HG03354 (cell line): ENCODE measurements around the gene FAM81B.

Experiments used
- ATAC-seq: cut with Tn5 transposase; IDR thresholded peaks from one replicate; pipeline ENCODE4 v1.9.1; 2021; ENCODE audit warnings: mild to moderate bottlenecking; ENCODE audit not compliant: unreplicated experiment, poor library complexity, severe bottlenecking

FAM81B gene

DNA sequence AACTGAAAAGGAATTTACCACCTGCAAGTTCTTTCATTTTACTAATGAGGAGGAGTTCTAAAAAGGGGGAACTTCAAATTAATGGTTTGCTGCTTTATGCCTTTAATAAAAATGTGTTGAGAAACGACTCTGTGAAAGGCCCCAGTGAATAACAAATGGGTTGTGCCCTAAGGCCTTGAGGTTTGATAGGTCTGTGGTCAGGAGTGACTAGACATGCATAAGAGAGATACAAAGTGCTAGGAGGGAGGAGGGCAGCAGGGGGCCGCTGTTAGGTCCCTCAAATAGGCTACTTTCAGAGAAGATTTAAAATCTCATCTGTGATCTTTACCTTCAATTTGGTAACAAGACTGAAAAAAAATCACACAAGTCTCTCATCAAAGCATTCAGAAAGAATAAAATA lies 58.3 kb downstream of the FAM81B start:
- no peak for ATAC-seq

DNA sequence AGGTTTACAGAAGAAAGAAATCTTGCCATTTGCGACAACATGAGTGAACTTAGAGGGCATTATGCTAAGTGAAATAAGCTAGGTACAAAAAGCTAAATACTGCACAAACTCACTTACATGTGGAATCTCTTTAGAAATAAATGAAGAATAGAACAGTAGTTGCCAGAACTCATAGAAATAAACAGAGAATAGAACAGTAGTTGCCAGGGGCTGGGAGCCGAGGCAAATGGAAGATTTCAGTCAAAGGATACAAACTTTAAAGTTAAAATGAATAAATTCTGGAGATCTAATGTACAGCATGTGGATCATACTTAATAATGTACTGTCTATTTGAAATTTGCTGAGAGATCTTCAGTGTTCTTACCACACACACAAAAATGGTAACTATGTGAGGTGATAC lies 63.4 kb downstream of the FAM81B start:
- no peak for ATAC-seq

DNA sequence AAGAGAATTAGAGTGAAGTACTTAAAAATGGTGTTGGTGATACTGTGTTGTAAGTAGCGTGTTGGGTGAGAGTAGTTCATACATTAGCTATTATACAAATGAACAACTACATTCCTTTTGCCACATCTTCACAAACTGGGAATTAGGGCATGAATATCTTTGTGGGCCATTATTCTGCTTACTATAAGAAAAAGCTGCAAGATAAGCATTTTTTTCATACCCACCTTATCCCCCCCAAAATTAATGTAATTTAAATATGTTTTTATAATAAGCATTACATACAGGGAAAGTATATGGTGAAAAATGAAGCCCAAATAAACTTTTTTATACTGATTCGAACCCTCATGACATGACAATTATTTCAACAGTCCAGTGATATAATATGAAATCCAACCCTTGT lies 69.5 kb downstream of the FAM81B start:
- ATAC-seq, result no peak

DNA sequence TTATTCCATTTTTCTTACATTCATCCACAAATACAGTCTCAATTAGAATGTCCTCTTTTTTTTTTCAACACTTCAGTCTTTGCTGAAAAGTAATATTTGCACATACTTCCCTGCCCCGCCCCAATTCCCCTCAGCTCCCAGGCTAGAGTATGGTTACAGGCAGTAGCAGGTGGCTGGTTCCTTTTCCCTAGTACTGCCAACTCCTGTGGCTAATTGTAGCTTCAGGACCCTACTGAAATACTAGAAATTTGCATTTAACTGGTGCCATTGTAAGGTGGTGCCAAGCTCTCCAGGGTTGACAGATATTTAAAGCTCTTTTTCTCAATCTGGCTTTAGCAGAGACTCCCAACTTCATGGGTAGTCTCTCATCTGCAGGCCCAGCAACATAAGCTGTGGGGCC lies 80.3 kb downstream of the FAM81B start:
- ATAC-seq, result no peak

DNA sequence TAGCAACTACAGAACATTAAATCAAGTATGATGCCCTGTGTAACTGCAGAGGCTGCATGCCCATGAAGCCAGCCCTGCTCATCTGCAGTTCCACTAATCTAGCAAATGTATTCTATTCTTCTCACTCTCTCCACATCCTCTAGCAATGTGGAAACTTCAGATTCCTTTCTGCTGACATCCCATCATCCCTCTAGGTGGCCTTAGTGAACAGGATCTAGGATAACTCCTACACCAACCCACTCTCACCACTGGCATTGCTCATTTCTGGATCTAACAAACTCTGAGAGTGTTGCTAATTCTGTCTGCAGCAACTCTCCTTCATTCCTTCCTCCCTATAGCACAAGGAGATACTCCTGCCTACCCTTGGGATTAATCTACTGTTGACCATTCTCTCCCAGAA lies 80.8 kb downstream of the FAM81B start:
- no peak for ATAC-seq

DNA sequence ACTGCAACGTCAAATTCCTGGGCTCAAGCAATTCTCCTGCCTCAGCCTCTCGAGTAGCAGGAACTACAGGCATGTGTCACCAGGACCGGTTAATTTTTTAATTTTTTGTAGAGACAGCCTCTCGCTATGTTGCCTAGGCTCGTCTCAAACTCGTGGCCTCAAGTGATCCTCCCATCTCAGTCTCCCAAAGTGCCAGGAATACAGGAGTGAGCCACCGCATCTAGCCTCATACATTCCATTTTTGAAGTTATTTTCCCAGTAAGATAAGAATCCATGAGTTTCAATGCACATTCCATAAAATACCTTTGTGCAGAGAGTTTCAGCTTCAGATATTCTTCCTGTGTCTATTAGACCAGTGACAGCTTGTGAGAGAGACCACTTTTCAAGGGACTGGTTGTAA lies 93.3 kb downstream of the FAM81B start:
- no peak for ATAC-seq

DNA sequence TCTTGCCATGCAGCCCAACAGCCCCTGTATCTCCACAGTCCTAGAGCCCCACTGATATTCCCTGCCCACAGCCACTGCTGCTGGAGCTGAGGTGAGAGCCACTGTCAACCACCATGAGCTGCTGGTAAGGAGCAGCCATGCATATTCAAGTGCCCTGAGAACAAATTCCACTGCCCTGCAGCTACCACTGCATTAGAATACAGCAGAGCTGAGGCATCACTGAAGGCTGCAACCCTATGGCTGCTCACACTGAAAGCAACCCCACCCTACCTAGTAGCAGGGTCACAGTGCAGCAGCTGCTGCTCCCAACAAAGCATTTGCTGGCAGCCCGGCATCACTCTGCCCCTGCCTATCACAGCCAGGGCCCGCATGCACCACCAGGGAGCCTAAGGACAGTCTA lies 95.0 kb downstream of the FAM81B start:
- no peak for ATAC-seq

DNA sequence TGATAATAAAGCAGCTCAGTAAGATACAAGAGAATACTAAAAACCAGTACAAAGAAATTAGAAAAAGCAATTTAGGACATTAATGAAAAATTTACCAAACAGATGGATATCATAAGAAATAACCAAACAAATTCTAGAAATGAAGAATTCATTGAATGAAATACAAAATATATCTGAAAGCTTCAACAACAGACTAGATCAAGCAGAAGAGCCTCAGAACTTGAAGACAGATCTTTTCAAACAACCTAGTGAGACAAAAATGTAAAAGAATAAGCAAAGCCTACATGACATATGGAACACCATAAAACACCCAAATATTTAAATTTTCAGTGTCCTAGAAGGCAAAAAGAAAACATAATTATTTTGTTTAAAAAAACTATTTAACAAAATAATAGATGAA lies 96.7 kb downstream of the FAM81B start:
- no peak for ATAC-seq
